Posterior cingulate gyrus (tissue), 11 donors: ENCODE data around the gene UCN3.
"Not testable (repeated sequence)": the region's sequence is repeated elsewhere in the genome, so short reads cannot be mapped to it uniquely, and the experiment has no call there.

Experiments
- DNase-seq, 10 donors: peaks; one replicate each; pipeline versions ENCODE4 v3.0.0 to v3.0.0-alpha.2; 2020 to 2021; ENCODE audit warnings: mixed read lengths in 3 of 10
- intact Hi-C: fragments of 100-400 bp; cut with DNase I; formaldehyde crosslinking; loops from one replicate; pipeline ENCODE4 v1.15.1; 2023

The UCN3 gene

GRCh38 chr10:5364374-5364773 lies 392 bp upstream of the UCN3 start:
- intact Hi-C loops: no loop called here

DNA sequence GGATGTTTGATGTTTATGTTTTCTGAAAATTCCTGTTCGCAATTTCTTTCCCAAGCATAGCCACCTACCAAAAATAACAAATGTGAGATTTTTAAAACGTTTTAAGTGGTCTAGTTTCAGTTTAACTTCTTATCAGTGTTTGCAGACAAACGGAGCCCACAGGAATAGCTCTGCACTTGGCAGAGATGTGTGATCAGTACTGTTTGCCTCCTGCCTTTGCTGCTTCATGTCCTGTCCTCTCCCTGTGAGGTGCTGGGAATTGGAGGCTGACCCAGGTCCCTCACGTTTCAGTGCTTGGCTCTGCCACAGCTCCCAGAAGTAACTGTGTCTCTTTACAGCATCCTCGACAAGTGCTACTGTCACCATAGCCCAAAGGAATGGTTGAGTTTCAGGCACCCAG lies 1.2 kb downstream of the UCN3 start:
- intact Hi-C loops: no loop called here
- DNase-seq: no peak

More at GRCh38 chr10:5364374-5364773, 392 bp upstream of the UCN3 start:
- DNase-seq: no peak

- intact Hi-C loops: no loop called here
- DNase-seq: no peak
These were observed 4.8 kb downstream of the UCN3 start for GRCh38 chr10:5369362-5370158.

DNA sequence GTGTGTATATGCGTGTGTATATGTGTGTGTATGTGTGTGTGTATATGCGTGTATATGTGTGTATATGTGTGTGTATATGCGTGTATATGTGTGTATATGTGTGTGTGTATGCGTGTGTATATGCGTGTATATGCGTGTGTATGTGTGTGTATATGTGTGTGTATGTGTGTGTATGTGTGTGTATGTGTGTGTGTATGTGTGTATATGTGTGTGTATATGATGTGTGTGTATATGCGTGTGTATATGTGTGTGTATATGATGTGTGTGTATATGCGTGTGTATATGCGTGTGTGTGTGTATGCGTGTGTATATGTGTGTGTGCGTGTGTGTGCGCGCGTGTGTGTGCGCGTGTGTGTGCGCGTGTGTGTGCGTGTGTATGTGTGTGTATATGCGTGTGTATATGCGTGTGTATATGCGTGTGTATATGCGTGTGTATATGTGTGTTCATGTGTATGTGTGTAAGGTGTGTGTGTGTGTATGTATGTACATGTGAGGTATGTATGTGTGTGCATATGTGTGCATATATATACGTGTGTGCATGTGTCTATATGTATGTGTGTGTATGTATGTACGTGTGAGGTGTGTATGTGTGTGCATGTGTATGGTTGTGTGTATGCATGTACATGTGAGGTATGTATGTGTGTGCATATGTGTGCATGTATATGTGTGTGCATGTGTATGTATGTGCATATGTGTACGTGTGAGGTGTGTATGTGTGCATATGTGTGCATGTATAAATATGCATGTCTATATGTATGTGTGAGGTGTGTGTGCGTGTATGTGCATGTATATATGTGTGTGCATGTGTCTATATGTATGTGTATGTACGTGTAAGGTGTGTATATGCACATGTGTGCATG lies 6.0 kb downstream of the UCN3 start:
- no peak for DNase-seq
- intact Hi-C loops: no loop called here

- no peak for DNase-seq
- intact Hi-C loops: no loop called here
These were observed 8.5 kb downstream of the UCN3 start for GRCh38 chr10:5373307-5373706.

- intact Hi-C loops: no loop called here
- DNase-seq: no peak
These were observed 9.3 kb downstream of the UCN3 start for GRCh38 chr10:5373891-5374611.

- DNase-seq: no peak
- intact Hi-C loops: no loop called here
These were observed 11.7 kb downstream of the UCN3 start for GRCh38 chr10:5376450-5376849.

DNA sequence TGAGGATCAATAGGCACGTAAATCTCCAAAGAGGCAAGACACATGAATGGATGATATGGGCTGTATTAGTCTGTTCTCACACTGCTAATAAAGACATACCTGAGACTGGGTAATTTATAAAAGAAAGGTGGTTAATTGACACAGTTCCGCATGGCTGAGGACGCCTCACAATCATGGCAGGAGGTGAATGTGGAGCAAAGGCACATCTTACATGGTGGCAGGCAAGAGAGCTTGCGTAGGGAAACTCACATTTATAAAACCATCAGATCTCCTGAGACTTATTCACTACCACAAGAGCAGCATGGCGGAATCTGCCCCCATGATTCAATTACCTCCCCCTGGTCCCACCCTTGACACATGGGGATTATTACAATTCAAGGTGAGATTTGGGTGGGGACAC lies 14.4 kb downstream of the UCN3 start:
- DNase-seq, intact Hi-C loops: not testable (repeated sequence)

- DNase-seq: not testable (repeated sequence)
- intact Hi-C loops: loop anchor here (5.0 kb wide), 1 partner anchor 528 kb away; no protein-coding TSS in a partner anchor
These were observed 15.6 kb downstream of the UCN3 start for GRCh38 chr10:5380395-5380794.

DNA sequence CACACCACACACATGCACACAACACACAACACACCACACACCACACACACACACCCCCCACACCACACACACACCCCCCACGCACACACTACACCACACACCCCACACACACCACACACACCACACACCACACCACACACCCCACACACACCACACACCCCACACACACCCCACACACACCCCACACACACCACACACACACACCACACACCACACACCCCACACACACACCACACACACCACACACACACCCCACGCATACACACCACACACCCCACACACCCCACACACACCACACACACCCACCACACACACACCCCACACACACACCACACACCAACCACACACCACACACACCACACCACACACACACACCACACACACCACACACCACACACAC lies 16.4 kb downstream of the UCN3 start:
- intact Hi-C loops: loop anchor here (5.0 kb wide), 1 partner anchor 529 kb away; no protein-coding TSS in a partner anchor
- no peak for DNase-seq

- no peak for DNase-seq
- intact Hi-C loops: no loop called here
These were observed 20.5 kb downstream of the UCN3 start for GRCh38 chr10:5385224-5385623.

DNA sequence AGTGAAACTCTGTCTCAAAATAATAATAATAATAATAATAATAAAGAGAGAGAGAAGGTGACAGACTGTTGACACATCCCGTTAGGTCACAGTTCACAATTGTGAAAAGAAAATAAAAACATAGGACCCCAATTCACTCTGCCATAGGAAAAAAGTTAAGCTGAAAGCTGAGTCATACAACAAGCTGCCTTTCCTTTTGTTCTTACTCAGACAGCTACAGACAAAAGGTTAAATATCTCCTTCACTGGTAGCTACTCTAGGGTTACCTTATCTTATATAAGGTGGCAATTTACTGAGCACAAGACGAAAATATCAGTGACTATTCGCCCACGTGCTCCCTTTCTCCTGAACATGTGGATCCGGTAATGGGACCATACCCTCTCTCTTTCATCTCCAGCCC lies 22.4 kb downstream of the UCN3 start:
- intact Hi-C loops: no loop called here
- no peak for DNase-seq

DNA sequence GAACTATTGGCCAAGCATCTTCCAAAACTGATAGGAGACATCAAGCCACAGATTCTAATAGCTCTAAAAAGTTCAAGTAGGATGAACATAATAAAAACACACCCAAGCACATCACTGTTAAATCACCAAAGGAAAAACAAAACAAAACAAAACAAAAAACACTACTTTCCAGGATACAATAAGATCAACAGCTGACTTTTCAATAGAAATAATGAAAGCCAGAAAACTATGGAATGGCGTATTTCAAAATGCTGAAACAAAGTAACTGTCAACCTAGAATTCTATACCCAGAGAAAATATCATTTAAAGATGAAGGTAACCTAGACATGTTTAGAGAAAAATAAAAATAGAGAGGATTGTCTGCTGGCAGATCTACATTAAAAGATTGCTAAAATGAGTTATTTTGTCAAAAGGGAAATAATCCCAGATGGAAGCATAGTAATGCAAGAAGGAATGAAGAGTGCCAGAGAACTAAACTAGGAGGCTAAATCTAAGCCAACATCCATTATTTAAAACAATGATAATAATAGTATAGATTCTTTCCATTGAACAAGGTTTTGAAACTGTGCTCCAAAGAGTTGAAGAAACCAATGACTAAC lies 25.9 kb downstream of the UCN3 start:
- no peak for DNase-seq
- intact Hi-C loops: no loop called here

DNA sequence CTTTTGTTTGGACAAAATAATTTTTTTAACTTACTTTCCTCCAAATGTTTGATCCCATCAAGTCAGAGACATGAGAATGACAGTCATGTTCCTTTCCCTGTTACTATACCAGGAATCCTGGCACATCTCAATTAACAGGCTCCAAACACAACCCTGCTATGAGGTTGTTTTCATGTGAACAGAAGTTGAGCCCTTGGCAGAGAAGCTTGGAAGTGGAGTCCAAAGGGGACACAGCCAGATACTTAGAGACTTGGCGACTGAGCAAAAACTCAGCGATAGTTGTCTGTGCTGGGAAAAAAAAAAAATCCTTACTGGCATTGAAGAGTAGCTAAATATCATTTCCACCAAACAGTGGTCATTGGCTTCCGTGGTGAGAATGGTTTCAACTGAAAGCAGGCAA lies 27.0 kb downstream of the UCN3 start:
- intact Hi-C loops: no loop called here
- DNase-seq: no peak

- no peak for DNase-seq
- intact Hi-C loops: no loop called here
These were observed 28.8 kb downstream of the UCN3 start for GRCh38 chr10:5393529-5393928.

GRCh38 chr10:5395168-5395567 lies 30.4 kb downstream of the UCN3 start:
- DNase-seq: no peak
- intact Hi-C loops: no loop called here

- peak in 5 of 10 donors; percentile 19 to 39 (median 32) for DNase-seq
- intact Hi-C loops: no loop called here
These were observed 32.0 kb downstream of the UCN3 start for GRCh38 chr10:5396556-5397300.

- DNase-seq: no peak
- intact Hi-C loops: no loop called here
These were observed 34.6 kb downstream of the UCN3 start for GRCh38 chr10:5399332-5399731.

DNA sequence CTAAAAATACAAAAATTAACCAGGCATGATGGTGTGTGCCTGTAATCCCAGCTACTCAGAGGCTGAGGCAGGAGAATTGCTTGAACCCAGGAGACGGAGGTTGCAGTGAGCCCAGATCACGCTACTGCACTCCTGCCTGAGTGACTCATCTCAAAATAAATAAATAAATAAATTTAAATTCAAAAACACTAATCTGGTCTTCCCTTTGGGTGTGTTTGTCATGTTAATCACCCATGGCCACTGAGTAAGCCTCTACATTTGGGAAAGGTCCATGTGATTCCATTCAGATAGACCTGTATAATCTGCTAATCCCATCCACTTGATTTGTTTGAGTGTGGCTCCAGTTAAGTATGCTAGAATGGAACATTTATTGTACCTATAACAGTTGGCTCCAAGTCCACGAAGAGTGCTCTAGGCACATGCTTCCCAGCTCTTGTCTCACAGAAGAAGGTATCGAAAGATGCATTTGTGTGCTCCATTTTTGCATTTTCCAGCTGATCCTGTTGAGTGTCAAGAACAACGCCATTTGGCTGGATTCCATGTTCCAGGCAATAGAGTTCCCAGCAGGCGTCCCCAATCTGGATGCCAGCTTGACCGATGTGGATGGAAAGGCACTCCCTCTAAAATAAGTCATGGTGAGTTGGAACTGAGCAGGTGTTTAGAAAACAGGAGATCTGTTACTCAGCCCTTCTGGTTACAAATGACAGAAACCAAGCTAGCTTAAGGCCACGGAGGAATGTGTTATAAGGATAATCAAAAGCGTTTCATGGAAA lies 35.9 kb downstream of the UCN3 start:
- DNase-seq: no peak
- intact Hi-C loops: no loop called here
